ENCODE results near the gene FLT4. TPM values are rescaled to one million over a fixed set of nuclear protein-coding genes. Genes with fewer than 3 reads are reported as not detected.
"Not testable (repeated sequence)": the region's sequence is repeated elsewhere in the genome, so short reads cannot be mapped to it uniquely, and the experiment has no call there.

FLT4 gene
- total RNA-seq, 1 donor from 2014 or later: 1.1 TPM

GRCh38 chr5:180665682-180666404 is 16.4 kb upstream of the FLT4 start:
- H3K36me3 Mint-ChIP-seq (ENCODE audit: low read depth): no peaks in the 10 kb centered on the region
- H3K4me3 Mint-ChIP-seq (ENCODE audit: low read depth): no peak overlapping the region
- intact Hi-C loops (cut with micrococcal nuclease): no loop called here
- peaks cover 11% of the 10 kb centered on the region for H3K27me3 Mint-ChIP-seq (ENCODE audit: low read depth)
- DNase-seq (ENCODE audit: low spot score): no peak
- H3K9me3 Mint-ChIP-seq: no peaks in the 10 kb centered on the region
- H3K4me1 Mint-ChIP-seq (ENCODE audit: low read depth): peaks cover 5% of the 10 kb centered on the region
- H3K27ac Mint-ChIP-seq: no peak overlapping the region

DNA sequence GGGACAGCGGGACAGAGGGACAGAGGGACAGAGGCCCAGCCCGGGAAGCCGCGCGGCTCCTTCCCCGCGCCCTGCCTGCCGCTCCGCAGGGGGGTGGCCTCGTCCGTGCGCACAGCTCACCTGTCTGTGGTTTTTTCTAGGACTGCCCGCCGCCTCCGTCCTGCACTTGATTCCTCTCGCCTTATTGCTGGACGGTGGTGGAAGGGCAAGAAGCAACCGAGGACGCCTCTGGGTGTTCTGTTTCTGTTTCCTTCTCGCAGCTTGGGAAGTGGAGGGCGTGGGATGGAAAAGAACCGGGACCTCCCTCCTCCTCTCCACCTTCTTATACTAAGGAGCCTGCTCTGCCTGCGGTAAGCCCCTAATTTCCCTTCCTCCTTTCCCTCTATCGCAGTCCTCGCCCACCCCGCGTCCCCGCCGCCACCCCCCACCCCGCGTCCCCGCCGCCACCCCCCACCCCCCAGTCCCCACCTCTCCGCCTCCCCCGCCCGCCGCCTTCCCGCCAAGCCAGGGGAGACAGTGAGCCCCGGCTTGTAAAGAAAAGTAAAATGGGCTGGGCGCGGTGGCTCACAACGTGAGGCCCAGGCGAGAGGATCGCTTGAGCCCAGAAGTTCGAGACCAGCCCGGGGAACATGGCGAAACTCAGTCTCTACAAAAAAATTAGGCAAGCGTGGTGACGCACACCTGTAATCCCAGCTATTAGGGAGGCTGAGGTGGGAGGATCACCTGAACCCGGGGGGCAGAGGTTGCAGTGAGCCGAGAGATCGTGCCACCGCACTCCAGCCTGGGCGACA is 9.6 kb upstream of the FLT4 start:
- Mint-ChIP-seq H3K27me3 (ENCODE audit: low read depth) (peaks cover 37% of the 10 kb centered on the region), H3K4me1 (ENCODE audit: low read depth) (no peaks in the 10 kb centered on the region), H3K27ac (no peak overlapping the region), H3K36me3 (ENCODE audit: low read depth) (no peaks in the 10 kb centered on the region), H3K9me3 (no peaks in the 10 kb centered on the region), H3K4me3 (ENCODE audit: low read depth) (no peak overlapping the region)
- intact Hi-C loops (cut with micrococcal nuclease): no loop called here
- DNase-seq (ENCODE audit: low spot score): no peak

DNA sequence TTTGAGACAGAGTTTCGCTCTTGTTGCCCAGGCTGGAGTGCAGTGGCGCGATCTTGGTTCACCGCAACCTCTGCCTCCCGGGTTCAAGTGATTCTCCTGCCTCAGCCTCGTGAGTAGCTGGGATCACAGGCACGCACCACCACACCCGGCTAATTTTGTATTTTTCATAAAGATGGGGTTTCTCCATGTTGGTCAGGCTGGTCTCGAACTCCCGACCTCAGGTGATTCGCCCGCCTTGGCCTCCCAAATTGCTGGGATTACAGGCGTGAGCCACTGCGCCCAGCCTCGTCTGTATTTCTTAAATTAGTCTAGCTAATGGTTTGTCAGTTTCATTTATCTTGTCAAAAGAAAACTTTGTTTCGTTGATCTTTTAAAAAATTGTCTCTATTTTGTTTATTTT is 5.8 kb upstream of the FLT4 start:
- H3K36me3 Mint-ChIP-seq (ENCODE audit: low read depth); H3K4me1 Mint-ChIP-seq (ENCODE audit: low read depth); H3K27ac Mint-ChIP-seq; DNase-seq (ENCODE audit: low spot score); H3K4me3 Mint-ChIP-seq (ENCODE audit: low read depth); intact Hi-C loops (cut with micrococcal nuclease); H3K9me3 Mint-ChIP-seq: not testable (repeated sequence)
- peaks cover 49% of the 10 kb centered on the region for H3K27me3 Mint-ChIP-seq (ENCODE audit: low read depth)

- no peak overlapping the region for H3K27ac Mint-ChIP-seq
- H3K27me3 Mint-ChIP-seq (ENCODE audit: low read depth): peaks cover 54% of the 10 kb centered on the region
- H3K4me1 Mint-ChIP-seq (ENCODE audit: low read depth): peaks cover 5% of the 10 kb centered on the region
- intact Hi-C loops (cut with micrococcal nuclease): no loop called here
- DNase-seq (ENCODE audit: low spot score): no peak
- no peaks in the 10 kb centered on the region for H3K9me3 Mint-ChIP-seq
- H3K4me3 Mint-ChIP-seq (ENCODE audit: low read depth): no peak overlapping the region
- no peaks in the 10 kb centered on the region for H3K36me3 Mint-ChIP-seq (ENCODE audit: low read depth)
Observed at GRCh38 chr5:180652771-180653170, 3.4 kb upstream of the FLT4 start.

DNA sequence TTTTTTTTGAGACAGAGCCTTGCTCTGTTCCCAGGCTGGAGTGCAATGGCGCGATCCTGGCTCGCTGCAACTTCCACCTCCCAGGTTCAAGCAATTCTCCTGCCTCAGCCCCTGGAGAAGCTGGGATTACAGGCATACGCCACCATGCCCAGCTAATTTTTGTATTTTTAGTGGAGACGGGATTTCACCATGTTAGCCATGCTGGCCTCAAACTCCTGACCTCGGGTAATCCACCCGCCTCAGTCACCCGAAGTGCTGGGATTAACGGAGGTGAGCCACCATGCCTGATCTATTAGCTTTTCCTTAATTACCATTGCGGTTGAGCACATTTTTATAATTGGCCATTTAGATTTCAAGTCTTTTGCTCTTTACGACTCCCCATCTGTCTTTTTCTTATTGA is 2.9 kb upstream of the FLT4 start:
- intact Hi-C loops (cut with micrococcal nuclease): no loop called here
- H3K27me3 Mint-ChIP-seq (ENCODE audit: low read depth): peaks cover 57% of the 10 kb centered on the region
- H3K4me1 Mint-ChIP-seq (ENCODE audit: low read depth): peaks cover 5% of the 10 kb centered on the region

DNA sequence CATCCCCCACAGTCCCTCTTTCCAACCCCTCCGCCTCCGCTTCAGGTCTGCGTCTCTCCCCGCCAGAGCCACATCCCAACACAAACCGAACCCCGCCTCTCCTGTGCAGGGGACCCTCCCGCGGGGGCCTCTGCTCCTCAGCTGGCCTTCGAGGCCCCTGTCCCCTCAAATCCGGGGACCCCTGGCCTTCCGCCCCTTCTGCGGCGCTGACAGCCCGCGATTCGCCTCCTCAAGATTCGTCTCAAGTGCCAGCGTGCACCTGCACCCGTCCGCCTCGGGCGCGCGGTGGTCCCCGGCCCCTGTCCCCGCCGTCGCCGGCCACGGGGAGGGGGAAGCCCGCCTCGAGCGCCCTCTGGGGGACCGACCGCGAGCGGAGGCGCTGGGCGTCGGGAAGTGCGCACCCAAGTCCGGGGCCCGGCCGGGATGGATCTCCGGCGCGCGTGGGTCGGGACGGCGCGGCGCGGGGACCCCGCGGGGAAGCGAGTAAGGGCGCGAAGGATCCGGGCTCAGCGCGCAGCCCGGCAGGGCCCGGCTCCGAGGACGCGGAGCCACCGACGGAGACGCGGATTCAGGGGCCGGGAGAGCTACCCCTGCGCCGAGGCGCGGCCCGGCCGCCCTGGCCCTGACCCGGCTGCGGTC is 623 bp downstream of the FLT4 start:
- no peak overlapping the region for H3K27ac Mint-ChIP-seq
- intact Hi-C loops (cut with micrococcal nuclease): no loop called here
- peaks cover 53% of the 10 kb centered on the region for H3K27me3 Mint-ChIP-seq (ENCODE audit: low read depth)
- DNase-seq (ENCODE audit: low spot score): no peak
- H3K9me3 Mint-ChIP-seq: no peaks in the 10 kb centered on the region
- peaks cover 5% of the 10 kb centered on the region for H3K4me1 Mint-ChIP-seq (ENCODE audit: low read depth)
- no peaks in the 10 kb centered on the region for H3K36me3 Mint-ChIP-seq (ENCODE audit: low read depth)
- peak overlapping the region; percentile 67 for H3K4me3 Mint-ChIP-seq (ENCODE audit: low read depth)

More for the DNA sequence above, 2.9 kb upstream of the FLT4 start:
- no peak for DNase-seq (ENCODE audit: low spot score)
- Mint-ChIP-seq H3K4me3 (ENCODE audit: low read depth) (no peak overlapping the region), H3K9me3 (no peaks in the 10 kb centered on the region), H3K27ac (no peak overlapping the region), H3K36me3 (ENCODE audit: low read depth) (no peaks in the 10 kb centered on the region)

DNA sequence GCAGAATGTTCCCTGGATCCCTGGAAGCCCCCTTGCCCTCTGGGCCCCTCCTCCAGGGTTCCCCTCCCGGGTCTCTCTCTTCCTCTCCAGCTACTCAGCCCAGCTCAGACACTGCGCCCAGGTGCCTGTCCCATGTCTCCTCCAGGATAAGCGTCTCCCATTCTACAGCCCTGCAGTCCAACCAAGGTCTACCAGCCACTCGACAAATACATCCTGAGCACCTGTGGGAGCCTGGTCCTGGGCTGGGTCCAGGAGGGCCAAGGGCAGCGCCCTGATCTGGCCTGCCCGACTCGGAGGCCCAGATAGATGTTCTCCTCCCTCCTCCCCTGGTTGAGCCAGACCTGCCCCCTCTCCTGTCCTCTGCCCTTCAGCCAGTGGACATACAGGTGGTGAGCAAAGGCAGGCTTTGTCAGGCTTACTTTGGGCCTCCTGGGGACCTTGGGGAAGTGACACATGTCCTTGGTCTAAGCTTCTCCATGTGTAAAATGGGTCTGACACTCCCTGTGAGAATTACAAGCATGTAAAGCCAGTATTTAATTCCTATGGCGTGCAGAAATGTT is 1.4 kb downstream of the FLT4 start:
- intact Hi-C loops (cut with micrococcal nuclease): no loop called here

GRCh38 chr5:180647465-180647864 is 1.9 kb downstream of the FLT4 start:
- H3K4me3 Mint-ChIP-seq (ENCODE audit: low read depth): no peak overlapping the region
- intact Hi-C loops (cut with micrococcal nuclease): no loop called here
- no peak overlapping the region for H3K27ac Mint-ChIP-seq
- no peaks in the 10 kb centered on the region for H3K36me3 Mint-ChIP-seq (ENCODE audit: low read depth)
- DNase-seq (ENCODE audit: low spot score): no peak
- peaks cover 5% of the 10 kb centered on the region for H3K4me1 Mint-ChIP-seq (ENCODE audit: low read depth)
- H3K27me3 Mint-ChIP-seq (ENCODE audit: low read depth): peaks cover 47% of the 10 kb centered on the region
- no peaks in the 10 kb centered on the region for H3K9me3 Mint-ChIP-seq

More for the DNA sequence above, 1.4 kb downstream of the FLT4 start:
- DNase-seq (ENCODE audit: low spot score): no peak
- Mint-ChIP-seq H3K36me3 (ENCODE audit: low read depth) (no peaks in the 10 kb centered on the region), H3K4me3 (ENCODE audit: low read depth) (peak overlapping the region; percentile 67), H3K4me1 (ENCODE audit: low read depth) (peaks cover 5% of the 10 kb centered on the region), H3K9me3 (no peaks in the 10 kb centered on the region), H3K27ac (no peak overlapping the region), H3K27me3 (ENCODE audit: low read depth) (peaks cover 52% of the 10 kb centered on the region)

DNA sequence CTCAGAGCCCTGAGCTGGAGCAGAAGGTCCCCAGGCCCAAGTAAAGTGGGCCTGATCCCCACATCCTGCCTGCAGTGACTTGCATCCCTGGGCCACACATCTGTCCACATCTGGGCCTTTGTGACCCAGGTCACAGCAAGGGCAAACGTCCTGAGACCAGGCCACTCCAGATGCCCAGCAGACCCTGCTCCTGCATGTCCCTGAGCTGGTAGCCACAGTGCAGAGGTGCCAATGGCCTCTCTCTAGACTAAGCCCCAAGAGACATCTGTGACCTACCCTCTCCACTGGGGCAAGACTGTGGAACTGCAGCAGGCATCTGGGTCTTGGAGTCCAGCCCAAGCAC is 2.5 kb downstream of the FLT4 start:
- no peak overlapping the region for H3K27ac Mint-ChIP-seq
- DNase-seq (ENCODE audit: low spot score): no peak
- peaks cover 44% of the 10 kb centered on the region for H3K27me3 Mint-ChIP-seq (ENCODE audit: low read depth)
- intact Hi-C loops (cut with micrococcal nuclease): no loop called here
- H3K4me1 Mint-ChIP-seq (ENCODE audit: low read depth): peaks cover 5% of the 10 kb centered on the region
- no peaks in the 10 kb centered on the region for H3K36me3 Mint-ChIP-seq (ENCODE audit: low read depth)
- no peaks in the 10 kb centered on the region for H3K9me3 Mint-ChIP-seq
- H3K4me3 Mint-ChIP-seq (ENCODE audit: low read depth): no peak overlapping the region

- H3K27me3 Mint-ChIP-seq (ENCODE audit: low read depth): peaks cover 40% of the 10 kb centered on the region
- DNase-seq (ENCODE audit: low spot score): no peak
- no peak overlapping the region for H3K27ac Mint-ChIP-seq
- no peaks in the 10 kb centered on the region for H3K9me3 Mint-ChIP-seq
- peaks cover 5% of the 10 kb centered on the region for H3K4me1 Mint-ChIP-seq (ENCODE audit: low read depth)
- intact Hi-C loops (cut with micrococcal nuclease): no loop called here
- H3K4me3 Mint-ChIP-seq (ENCODE audit: low read depth): no peak overlapping the region
- no peaks in the 10 kb centered on the region for H3K36me3 Mint-ChIP-seq (ENCODE audit: low read depth)
Observed at GRCh38 chr5:180646289-180646962, 3.0 kb downstream of the FLT4 start.

DNA sequence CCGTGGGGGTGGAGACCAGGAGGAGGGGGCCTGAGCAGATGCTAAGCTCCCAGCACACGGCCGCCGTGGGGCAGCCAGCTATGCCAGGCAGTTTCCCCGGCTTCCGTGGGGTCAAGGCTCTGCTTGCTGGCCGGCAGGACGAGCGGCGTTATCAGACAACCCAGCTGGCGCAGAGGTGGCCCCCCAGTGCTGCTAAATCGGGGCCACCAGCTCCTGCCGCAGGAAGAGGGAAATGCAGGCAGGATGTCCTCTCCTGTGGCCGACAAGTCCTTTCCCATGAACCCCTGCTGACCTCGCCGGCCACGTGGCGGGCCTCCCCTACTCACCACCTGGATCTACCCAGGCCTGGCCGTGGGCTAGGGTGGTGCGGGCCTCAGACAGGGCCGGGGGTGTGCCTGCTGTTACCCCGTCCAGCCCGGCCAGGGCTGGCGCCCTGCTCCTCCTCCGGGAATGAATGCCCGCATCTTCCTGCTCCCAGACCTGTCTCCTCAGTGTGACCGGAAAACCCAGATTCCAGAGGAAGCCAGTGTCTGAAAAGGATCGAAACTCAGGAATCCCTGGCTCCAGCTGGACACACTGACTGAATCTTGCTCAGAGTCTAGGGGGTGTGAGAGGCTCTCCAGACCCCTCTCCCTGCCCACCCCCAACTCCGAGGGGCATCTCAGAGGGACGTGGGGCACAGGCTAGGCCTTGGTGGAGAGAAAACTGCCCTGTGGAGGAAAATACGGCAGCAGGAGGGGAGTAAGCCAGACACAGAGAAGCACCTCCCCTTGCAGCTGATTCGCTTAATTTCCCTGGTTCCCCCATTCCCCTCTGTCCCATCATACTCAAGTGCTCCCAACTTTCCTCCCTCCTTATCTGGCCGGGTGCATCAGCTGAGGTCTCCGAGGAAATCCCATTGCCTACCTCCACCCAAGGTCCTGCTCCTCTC is 3.9 kb downstream of the FLT4 start:
- no peak for DNase-seq (ENCODE audit: low spot score)
- peaks cover 4% of the 10 kb centered on the region for H3K4me1 Mint-ChIP-seq (ENCODE audit: low read depth)
- H3K36me3 Mint-ChIP-seq (ENCODE audit: low read depth): no peaks in the 10 kb centered on the region
- H3K4me3 Mint-ChIP-seq (ENCODE audit: low read depth): no peak overlapping the region
- peaks cover 32% of the 10 kb centered on the region for H3K27me3 Mint-ChIP-seq (ENCODE audit: low read depth)
- no peak overlapping the region for H3K27ac Mint-ChIP-seq
- intact Hi-C loops (cut with micrococcal nuclease): no loop called here
- no peaks in the 10 kb centered on the region for H3K9me3 Mint-ChIP-seq

GRCh38 chr5:180644825-180645273 is 4.6 kb downstream of the FLT4 start:
- Mint-ChIP-seq H3K9me3 (no peaks in the 10 kb centered on the region), H3K4me3 (ENCODE audit: low read depth) (no peak overlapping the region), H3K4me1 (ENCODE audit: low read depth) (no peaks in the 10 kb centered on the region), H3K27me3 (ENCODE audit: low read depth) (peaks cover 27% of the 10 kb centered on the region), H3K36me3 (ENCODE audit: low read depth) (no peaks in the 10 kb centered on the region), H3K27ac (no peak overlapping the region)
- no peak for DNase-seq (ENCODE audit: low spot score)
- intact Hi-C loops (cut with micrococcal nuclease): no loop called here

Data from activated T-helper 2 cell treated with anti-CD3 and anti-CD28 coated beads, Interferon-gamma antibody, Interleukin-2, Interleukin-4, amounts not matched to agents 10 μg/mL and 5 μg/mL and 100 μg/mL, durations not matched to agents 14 hours and 24 hours and 36 hours (primary cell).